Ecto neural progenitor cell (in vitro differentiated cells): ENCODE results near the gene PDCD2L.
"Not testable (repeated sequence)": the region's sequence is repeated elsewhere in the genome, so short reads cannot be mapped to it uniquely, and the experiment has no call there.

ENCODE experiments used
- DNase-seq: peaks from one replicate; pipeline ENCODE4 v3.0.0-alpha.2; 2018; ENCODE audit warnings: low spot score

PDCD2L gene, protein sequence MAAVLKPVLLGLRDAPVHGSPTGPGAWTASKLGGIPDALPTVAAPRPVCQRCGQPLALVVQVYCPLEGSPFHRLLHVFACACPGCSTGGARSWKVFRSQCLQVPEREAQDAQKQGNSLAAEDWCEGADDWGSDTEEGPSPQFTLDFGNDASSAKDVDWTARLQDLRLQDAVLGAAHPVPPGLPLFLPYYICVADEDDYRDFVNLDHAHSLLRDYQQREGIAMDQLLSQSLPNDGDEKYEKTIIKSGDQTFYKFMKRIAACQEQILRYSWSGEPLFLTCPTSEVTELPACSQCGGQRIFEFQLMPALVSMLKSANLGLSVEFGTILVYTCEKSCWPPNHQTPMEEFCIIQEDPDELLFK

DNA sequence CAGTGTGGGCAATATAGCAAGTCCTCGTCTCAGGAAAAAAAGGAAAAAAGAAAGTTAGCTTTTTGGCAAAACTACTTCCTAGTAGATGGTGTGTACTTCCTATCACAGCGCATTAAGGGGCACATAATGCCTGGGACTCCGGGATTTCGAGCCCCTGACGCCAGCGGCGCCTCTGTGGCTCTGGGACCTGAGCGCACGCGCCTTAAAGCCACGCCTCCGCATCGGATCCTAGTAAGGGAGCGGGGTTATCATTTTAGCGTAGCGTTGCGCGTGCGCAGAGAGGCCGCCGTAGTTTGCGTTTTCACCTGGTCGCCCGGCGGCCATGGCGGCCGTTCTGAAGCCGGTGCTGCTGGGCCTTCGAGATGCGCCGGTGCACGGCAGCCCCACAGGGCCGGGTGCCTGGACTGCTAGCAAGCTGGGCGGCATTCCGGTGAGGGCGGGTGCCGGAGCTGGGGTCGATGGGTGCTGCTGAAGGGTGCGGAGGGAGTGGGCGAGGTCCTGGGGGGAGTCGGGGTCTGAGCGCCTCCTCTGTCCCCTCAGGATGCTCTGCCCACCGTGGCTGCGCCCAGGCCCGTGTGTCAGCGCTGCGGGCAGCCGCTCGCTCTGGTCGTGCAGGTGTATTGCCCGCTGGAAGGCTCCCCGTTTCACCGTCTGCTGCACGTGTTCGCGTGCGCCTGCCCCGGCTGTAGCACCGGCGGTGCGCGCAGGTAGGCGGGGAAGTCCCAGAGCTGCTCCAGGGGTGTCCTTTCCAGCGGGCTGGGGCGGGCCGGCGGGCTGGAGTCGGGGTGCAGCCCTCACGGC is at the start of gene PDCD2L:
Gene PDCD2L, plus strand, starts transcription at position 291 of the 801 bp plus-strand sequence. Its CDS starts 32 bp downstream, at position 323.
- DNase-seq: peak; percentile 93

DNA sequence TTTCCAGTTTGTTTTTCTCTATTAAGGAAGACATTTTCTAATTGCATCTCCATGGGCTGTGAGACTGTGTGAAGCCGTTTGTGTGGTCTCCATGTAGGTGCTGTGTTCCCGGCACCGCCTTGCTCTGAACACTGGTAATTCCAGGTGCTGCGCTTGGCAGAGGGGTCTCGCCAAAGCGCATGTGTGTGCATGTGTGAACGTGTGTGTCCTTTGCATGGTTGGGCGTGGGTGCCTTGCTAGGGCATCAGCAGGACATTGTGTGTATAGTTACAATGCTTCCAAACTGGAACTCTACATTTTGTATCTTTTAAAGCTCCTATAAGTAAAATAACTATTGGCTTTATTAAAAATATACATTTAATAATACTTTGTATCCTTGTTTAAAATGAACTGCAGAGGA is 49.0 kb upstream of the PDCD2L start:
- DNase-seq: no peak

DNA sequence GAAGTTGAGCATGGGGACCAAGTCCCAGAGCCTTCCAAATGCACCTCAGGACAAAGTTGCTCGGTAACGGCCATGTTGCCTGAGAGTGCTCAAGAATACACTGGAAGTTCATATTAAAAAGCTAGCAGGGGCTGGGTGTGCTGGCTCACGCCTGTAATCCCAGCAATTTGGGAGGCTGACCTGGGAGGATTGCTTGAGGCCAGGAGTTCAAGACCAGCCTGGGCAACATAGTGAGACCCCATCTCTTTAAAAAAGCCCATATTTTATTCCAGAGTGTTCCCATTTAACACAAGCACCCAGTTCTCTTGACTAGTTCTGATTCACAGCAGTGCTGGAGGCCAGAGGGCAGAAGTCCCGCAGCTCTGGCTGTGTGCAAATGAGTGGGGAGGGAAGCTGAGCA is 47.3 kb upstream of the PDCD2L start:
- DNase-seq: no peak

DNA sequence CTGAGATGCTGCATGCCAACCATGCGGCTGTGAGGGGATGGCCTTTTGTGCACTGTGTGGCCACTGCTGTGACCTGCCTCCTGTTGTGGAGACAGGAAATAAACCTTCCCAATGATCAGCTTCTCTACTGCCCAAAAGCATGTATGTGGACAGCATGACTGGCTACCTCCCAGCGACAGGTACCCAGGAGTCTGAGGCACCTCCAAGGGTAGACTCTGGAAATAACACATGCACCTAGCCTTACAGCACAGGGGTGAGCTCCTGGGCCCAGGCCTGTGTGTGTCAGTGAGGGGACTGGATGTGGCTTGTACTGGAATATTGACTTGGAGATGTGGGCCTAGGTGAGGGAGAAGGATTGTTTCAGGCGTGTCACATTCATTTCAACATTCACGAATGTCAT is 46.8 kb upstream of the PDCD2L start:
- no peak for DNase-seq

DNA sequence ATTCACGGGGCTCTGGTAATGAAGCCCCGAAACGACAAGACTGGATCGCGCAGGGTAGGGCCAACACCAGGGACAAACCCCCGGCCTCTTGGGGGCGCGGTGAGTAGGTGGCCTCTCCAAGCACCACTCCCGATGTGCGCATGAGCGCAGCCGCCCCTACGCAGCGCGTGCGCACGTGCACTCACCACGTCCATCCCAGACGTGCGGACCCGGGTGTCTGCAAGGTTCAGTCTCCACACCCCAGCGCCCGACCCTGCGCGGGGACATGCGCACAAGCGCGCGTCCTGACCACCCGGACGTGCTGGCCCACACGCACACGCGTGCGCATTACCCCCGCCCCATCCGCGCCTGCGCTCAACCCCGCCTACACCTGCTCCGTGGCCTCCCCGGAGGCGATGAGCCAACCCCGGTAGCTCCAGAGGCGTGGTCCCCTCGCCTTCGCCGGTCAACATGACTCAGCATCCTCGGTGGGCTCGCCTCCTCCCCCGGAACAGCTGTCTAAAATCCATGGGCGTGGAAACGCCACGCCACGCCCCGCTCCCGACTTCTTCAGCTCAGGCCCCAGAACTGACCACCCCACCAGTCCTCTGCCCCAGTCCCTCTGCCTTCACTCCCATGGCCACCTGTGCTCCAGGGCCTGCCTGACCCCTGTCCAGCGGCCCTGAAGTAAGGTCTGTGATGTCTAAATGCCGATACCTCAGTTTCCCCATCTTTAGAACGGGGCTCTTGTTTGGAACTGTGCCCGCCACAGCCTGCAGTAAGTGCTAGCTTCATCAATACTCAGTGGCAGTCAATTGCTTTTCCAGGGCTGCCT is 44.9 kb upstream of the PDCD2L start:
- DNase-seq: peak; percentile 98

DNA sequence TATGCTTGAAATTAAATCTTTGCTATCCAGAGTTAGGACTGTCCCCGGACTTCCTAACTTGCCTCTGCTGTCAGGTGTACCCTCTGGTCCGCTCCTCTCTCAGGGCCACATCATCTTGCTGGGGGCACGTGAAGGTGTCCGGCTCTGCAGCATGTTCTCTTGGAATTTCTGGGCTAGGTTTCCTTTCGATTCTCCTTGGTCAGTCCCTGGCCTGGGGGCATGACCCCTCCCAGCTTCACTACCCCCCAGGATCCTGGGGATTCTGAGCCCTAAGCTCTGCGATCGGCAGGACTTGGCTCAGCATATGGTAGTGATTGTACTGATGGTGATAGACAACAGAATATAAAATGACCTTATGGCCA is 44.3 kb upstream of the PDCD2L start:
- no peak for DNase-seq

DNA sequence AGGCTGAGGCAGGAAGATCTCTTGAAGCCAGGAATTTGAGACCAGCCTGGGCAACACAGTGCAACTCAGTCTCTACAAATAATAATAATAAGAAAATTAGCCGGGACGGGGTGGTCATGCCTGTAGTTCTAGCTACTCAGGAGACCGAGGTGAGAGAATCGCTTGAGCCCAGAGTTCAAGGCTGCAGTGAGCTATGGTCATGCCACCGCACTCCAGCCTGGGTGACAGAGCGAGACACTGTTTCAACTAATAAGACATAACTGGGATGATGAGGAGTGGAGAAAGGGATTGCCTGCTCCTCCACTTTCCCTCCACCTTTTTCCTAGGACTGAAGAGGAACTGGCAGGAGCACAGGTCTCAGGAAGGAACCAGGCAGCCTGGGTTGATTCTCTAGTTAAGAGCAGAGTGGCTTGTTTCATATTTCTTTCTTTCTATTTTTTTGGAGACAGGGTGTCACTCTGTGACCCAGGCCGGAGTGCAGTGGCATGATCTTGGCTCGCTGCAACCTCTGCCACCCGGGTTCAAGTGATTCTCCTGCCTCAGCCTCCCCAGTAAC is 43.8 kb upstream of the PDCD2L start:
- no peak for DNase-seq

DNA sequence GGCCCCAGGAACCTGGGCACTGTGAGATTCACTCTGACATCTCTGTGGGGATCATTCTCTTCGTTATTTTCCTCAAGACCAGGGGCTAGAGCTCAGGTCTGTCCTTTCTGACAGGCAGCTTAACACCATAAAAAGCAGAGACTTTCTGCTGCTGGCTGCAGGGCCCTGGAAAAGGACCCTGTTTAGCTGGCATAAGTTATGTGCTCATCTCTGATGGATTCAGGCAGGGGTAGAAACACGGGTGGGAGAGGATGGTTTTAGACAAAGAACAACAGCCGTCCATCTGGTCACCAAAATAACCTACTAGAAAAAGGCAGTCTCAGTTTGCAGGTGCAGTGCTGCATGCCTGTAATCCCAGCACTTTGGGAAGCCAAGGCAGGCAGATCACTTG is 41.5 kb upstream of the PDCD2L start:
- DNase-seq: no peak

DNA sequence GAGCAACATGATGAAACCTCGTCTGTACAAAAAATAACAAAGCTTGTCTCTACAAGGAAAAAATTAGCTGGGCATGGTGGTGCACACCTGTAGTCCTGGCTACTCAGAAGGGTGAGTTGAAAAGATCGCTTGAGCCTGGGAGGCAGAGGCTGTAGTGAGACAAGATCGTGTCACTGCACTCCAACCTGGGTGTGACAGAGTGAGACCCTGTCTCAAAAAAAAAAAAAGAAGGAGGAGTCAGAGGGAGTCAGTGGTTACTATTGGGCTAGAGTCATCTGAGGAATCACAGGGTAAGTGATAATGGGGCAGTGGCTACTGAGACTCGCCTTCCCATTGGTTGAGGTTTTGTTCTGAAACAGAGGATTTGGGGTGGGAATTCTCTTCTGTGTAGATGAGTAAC is 41.1 kb upstream of the PDCD2L start:
- DNase-seq: no peak

DNA sequence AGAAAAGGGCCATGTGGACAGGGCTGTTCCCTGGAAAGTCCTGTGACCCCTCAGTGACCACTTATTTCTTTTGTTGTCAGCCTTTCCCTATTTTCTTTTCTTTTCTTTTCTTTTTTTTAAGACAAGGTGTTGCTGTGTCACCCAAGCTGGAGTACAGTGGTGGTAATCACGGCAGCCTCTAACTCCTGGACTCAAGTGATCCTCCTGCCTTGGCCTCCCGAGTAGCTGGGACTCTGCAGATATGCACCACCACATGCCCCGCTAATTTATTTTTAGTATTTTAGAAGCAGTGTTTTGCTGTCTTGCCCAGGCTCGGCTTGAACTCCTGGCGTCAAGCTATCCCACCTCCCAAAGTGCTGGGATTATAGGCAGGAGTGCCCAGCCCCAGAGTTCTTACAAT is 40.3 kb upstream of the PDCD2L start:
- DNase-seq: no peak

DNA sequence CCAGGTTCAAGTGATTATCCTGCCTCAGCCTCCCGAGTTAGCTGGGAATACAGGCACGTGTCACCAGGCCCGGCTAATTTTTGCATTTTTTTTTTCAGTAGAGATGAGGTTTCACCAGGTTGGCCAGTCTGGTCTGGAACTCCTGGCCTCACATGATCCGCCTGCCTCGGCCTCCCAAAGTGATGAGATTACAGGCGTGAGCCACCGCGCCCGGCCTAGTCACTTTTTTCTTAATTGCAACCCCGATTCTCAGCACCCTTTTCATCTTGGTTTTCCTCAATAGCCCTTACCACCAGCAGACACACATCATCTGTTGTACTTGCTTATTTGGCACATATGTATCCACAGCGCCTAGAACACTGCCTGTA is 39.8 kb upstream of the PDCD2L start:
- DNase-seq: no peak

DNA sequence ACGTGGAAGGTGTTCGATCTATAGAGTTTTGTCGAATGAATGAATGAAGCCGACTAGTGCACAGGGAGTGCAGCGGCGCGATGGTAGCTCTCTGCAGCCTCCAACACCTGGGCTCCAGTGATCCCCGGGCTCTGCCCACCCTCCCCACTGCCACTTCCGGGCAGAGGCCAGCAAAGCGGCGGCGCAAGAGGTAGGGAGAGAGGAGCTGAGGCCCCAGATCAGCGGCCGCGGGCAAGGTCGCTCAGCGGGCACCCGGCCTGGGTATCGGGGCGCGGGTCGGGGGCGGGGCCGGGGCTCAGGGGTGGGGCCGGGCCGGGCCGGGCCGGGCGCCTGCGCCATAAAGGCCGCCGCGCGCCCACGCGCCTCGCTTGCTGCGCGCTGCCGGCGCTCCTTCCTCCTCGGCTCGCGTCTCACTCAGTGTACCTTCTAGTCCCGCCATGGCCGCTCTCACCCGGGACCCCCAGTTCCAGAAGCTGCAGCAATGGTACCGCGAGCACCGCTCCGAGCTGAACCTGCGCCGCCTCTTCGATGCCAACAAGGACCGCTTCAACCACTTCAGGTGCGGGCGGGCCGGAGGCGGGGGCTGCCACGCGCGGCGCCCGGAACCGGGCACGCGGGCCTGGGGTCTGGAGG is 39.3 kb upstream of the PDCD2L start, which contains the start of gene GPI:
Gene GPI, plus strand, starts transcription at position 367 of the 633 bp plus-strand sequence. Its CDS starts 71 bp downstream, at position 438.
- DNase-seq: peak; percentile 70

DNA sequence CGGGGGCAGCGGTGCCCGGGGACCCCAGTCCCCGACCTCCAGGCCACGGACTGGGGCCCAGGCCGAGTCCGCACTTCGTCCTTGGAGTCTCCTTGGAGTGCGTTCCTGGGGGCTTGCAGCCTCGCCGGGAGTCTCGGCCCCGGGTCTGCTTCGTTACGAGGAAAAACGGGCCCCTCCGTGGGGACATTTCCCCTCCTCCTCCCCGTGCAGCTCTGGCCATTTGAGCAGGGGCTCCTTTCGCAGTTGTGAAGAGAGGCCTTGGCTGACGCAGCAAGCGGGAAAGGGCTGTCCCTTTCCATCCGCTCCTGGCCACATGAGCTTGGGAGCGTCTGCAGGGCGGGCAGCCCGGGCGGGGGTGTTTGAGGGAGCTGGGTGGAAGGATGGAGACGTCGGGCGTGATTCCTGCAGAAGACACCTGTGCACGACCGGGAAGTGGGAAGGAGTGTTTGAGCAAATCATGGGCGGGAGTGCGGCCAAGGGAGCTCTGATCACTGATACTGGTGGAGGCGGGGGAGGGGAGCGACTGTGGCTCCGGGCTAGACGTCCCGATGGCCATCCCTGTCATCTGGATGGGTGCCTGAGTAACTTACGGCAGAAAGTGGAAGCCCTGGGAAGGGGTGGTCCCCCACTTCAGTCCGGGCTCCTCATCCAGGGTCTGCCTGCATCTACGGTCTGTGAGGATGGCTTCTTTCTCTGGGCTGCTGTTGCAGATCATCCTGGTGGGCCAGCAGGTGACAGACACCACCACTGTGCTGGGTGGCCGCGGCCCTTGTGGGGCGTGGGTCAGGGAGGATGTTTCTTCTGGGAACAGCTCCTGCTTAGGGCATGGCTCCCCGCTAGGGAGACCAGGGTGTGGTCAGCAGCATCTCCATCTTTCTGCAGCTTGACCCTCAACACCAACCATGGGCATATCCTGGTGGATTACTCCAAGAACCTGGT is 38.5 kb upstream of the PDCD2L start:
- peak; percentile 56 for DNase-seq

DNA sequence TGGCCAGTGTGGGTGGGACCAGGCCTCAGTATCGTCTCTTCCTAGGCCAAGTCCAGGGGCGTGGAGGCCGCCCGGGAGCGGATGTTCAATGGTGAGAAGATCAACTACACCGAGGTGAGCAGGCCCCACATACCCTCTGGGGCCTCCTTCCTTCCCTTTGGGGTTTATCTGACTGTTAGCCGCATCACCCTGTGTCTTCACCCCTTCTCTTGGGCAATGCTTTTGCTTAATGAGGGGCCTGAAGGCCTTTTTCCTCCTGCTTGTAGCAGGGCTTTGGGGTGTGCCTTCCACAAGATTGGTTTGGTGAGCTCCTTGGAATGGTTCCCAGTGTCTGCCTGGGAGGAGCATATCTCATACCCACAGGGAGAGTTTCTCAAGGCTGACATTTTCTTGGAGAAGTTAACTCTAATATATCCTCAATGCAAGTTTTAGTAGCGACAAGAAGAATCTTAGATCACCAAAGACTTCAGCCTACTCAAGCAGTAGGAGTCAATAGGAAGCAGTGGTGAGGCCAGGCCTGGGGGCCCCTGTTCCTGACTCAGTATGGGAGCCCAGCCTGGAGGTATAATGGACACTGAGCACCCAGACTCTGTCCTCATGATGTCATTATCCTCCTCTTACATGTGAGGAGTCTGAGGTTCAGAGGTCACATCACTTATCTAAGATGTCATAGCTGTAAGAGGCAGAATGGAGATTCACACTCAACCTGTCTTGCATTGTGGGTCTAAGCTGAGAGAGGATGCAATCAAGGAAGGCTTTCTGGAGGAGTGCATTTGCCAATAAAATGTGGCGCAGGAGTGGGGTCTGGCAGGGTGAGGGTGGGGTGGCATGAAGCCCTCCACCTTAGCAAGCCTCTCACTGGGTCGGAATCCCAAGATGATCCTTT is 37.2 kb upstream of the PDCD2L start:
- no peak for DNase-seq

DNA sequence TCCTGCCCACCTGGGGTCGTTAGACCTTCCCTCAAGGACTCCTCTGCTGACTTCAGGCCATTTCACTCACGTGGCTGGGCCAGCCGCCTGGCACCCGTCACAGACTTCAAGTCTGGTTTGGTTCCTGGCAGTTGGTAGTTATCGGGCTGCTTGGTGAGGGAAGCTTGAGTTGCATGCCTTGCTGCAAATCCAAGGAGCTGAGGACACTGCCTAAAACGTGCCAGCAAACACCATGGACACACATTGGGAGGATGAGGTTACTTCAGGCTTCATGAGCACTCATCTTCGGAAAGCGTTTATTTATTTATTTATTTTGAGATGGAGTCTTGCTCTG is 36.6 kb upstream of the PDCD2L start:
- DNase-seq: no peak

DNA sequence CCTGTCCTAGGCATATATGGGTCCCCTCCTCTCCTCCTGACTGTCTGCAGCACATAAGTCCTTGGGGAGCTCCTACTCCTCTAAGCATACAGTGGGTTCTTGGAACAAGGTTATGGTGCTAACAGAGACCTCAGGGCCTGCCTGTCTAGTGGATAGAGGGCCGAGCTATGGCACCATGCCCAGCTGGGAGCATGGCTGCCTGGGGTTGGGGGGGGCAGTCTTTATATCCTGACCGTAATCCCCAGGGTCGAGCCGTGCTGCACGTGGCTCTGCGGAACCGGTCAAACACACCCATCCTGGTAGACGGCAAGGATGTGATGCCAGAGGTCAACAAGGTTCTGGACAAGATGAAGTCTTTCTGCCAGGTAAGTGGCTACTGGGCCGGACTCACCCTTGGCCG is 35.9 kb upstream of the PDCD2L start:
- no peak for DNase-seq

DNA sequence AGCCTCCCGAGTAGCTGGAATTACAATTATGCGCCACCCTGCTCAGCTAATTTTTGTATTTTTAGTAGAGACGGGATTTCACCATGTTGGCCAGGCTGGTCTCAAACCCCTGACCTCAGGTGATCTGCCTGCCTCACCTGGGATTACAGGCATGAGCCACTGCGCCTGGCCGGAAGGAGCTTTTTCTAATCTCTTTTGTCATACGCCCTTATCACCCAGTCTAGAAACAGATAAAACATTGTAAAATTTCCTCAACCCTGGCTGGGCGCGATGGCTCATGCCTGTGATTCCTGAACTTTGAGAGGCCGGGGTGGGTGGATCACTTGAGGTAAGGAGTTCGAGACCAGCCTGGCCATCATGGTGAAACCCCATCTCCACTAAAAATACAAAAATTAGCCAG is 35.0 kb upstream of the PDCD2L start:
- DNase-seq: not testable (repeated sequence)

DNA sequence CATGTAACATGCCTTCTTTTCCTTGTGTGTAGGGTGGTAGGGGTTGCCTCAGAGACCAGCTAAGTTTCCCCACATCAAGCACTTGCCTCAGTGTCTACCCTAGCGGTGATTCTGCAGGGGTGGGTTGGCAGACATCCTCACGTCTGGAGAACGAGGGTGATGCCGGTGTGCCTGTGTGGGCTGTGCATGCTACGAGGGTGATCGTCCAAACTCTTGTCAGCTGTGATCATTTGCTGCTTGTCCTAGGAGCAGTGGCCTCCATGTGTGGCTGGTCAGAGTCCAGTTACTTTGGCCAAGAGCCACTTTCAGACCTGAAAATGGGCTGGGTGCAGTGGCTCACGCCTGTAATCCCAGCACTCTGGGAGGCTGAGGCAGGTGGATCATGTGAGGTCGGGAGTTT is 34.1 kb upstream of the PDCD2L start:
- no peak for DNase-seq

DNA sequence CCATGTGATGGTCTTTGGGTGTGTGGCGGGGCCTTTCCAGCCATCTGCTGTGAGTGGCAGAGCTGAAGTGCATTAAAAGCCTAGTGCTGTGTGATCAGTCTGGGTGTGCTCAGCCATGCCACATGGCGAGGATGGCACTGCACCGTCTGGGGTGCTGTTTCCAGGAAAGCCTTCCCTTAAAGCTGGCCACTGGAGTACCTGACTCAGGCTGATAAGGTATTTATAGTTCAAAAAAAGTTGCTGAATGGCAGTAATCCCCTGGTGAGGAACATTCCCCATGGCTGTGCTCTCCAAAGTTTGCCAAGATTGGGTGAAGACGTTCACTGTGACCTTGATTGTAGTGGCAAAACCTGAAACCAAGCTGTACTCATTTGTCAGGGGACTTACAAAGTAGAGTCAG is 33.2 kb upstream of the PDCD2L start:
- no peak for DNase-seq
